HG03139 (cell line): ENCODE data around the gene CIBAR2.
A peak's percentile ranks its signal among the peaks of the same experiment; 100 is the strongest.
"Not testable (repeated sequence)": the region's sequence is repeated elsewhere in the genome, so short reads cannot be mapped to it uniquely, and the experiment has no call there.

Source experiments
- ATAC-seq: cut with Tn5 transposase; IDR thresholded peaks from one replicate; pipeline ENCODE4 v1.9.1; 2021; ENCODE audit not compliant: unreplicated experiment

The CIBAR2 gene

DNA sequence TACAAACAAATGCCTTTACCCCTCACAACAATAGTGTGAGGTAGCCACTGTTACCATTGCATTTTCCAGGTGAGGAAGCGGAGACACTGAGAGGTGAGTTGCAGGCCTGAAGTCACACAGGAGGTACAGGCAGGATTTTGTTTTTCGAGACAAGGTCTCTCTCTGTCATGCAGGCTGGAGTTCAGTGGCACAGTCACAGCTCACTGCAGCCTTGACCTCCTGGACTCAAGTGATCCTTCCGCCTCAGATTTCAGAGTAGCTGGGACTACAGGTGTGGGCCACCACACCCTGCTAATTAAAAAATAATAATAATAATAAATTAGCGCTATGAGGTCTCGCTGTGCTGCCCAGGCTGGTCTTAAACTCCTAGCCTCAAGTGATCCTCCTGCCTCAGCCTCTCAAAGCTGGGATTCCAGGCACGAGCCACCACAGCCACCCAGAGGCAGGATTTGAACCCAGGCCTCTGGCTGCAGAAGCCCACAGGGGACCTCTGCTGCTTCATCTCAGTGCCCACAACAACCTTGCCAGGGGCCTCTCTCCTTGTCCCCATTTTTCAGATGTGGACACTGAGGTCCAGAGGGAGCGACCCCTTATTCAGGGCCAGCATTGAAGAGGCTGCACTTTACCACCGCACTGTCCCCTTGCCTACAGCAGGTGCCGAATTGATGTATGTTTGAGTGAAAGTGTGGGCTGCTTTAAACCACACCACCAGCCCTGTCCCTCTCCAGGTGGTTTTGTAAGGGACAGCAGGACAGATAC lies 16.0 kb upstream of the CIBAR2 start:
- no peak for ATAC-seq

DNA sequence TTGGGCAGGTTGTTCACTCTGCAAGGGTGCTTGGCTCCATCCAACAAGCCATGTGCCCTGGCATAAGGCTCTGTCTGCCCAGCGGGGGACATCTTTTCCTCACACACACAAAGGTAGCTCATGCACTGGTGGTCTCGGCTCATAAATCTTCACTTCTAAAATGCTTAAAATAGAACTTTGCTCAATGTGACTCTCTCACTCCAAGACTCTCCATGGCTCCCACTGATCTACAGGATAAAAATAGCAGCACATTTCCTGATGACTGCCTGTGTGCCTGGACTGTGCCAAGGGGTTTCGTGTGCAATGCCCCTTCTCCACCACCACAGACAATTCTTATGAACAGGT lies 15.1 kb upstream of the CIBAR2 start:
- no peak for ATAC-seq

DNA sequence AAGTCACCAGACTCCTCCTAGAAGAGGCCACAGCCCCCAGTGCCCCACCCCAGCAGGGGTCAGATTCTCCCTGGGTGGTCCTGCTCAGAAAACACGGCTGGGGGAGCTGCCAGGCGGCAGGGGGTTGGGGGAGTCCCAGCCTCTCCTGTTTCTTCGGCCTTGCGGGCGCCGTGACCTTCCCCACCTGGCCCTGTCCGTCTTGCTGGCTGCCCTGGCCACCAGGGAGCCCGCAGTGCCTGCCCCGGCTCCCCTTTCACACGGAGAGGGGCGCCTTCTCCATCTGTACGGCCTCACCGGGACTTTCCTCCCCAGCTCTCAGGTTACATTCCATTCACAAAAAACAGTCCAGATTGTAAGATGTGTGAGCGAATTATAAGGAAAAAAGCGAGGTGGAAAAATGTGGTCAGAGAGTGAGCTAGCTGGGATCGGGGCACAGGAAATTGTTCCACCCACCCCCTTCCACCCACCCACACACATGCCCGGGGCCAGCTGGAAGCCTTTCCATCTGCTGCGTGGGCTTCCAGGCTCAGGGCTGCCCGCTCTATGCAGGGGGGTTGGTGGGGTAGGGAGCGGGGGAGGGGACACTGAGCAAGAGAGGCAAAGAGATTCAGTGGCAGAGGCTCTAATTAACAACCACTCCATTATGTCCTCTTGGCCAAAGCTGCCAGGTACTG lies 14.6 kb upstream of the CIBAR2 start:
- ATAC-seq: no peak

GRCh38 chr16:85126394-85126704 lies 14.1 kb upstream of the CIBAR2 start:
- no peak for ATAC-seq

DNA sequence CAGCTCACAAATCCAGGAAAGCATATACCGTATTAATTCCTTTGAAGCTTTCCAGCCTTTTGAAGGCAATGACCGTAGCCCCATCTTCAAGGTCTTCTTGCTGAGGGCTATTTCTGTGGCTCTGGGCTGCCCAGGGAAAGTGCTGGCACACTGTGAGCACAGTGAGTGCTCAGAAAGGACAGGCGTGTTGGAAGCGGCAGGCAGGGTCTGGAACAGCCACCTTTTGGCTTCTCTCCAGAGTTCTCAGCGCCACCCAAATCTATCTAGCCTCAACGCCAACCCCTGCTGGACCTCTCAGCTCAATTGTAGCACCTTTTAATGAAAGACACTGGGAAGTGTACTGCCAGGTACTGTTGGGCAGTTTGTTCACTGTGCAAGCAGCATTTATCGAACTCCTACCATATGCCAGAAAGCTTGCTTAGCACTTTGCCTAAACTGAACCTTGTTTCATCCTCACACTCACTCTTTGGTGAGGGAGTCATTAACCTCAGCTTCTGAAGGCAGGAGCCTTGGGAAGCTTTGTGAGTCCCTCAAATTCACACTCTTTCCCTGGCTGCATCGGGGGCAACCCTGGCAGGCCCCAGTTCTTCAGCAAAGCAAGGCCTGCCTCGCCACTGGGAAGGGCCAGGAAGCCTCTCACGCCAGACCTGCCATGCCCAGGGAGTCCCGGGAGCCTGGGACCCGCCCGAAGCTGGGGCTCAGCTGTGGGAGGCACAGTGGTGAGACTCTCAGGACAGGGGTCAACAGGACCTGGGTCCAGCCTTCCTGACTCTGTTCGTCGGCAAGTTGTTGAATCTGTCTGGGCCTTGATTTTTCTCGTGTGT lies 13.5 kb upstream of the CIBAR2 start:
- no peak for ATAC-seq

- no peak for ATAC-seq
These were observed 12.5 kb upstream of the CIBAR2 start for GRCh38 chr16:85124636-85125346.

DNA sequence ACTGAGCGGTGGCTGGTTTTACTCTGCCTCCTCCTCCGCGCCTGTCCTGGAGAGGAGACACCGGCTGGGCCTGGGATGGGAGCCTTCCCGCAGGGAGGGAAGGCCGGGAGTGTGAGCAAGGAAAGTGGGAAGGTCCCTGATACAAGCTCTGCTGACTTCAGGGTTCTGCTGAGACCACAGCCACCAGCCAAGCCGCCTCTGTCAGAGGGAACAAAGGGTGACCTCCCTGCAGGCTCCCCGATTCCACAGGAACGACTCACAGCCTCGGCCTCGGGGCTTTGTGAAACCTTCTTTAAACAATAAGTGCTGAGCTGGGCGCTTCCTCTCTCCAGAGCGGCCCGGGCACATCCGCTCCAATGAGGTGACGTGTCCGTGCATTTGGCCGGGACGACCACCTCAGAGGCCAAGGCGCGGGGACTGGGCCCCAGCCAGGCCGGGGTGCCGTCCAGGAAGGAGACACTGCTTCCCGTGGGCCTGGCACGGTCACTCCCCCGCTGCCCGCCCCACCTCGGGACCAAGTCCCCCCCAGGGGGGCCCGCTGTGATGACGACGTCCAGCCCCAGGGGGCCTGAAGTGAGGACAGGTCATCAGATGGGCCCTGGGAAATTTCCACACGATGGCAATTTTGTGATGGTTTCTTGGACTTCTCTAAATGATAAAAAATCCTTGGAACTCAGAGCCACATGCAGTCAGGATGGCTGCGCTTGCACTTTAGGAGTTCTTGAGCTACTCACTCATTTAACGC lies 11.8 kb upstream of the CIBAR2 start:
- ATAC-seq: no peak

- ATAC-seq: not testable (repeated sequence)
These were observed 11.2 kb upstream of the CIBAR2 start for GRCh38 chr16:85123441-85123840.

GRCh38 chr16:85120006-85120340 lies 7.7 kb upstream of the CIBAR2 start:
- ATAC-seq: no peak

DNA sequence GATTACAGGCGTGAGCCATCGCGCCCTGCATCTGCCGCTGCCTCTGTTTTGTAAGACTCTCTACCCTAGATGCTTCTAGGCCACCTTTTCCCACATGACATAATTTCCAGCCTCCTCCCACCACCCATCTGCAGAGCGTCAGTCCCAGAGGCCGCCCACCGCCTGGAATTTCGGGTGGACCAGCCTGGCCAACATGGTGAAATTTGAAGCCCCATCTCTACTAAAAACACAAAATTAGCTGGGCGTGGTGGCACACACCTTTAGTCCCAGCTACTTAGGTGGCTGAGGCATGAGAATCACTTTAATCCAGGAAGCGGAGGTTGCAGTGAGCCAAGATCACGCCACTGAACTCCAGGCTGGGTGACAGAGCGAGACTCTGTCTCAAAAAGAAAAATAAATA lies 5.1 kb upstream of the CIBAR2 start:
- no peak for ATAC-seq

DNA sequence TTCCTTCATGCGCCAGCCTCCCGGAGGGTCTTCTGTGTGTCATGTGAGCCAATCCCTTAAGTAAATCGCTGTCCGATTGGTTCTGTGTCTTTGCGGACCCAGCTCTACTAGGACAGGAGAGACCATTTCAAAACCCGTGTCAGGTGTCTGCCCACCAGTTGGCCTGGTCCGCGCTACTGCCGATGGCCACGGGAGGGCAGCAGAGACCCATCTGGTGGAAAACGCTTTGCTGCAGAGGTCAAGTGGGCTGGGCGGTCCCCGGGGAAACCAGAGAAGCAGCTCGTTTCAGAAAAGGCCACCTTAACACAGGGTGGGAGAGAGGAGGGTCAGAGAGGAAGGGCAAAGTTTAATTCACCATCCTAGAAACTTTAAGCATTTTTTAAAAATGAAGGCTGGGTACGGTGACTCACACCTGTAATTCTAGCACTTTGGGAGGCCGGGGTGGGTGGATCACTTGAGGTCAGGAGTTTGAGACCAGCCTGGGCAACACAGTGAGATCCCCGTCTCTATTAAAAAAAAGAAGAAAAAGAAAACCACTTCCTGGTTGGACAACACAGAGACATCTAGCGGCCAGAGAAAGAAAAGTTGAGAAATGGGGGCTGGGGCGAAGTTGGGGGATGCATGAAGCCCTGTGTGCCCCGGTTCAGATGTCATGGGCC lies 2.8 kb upstream of the CIBAR2 start:
- ATAC-seq: no peak

DNA sequence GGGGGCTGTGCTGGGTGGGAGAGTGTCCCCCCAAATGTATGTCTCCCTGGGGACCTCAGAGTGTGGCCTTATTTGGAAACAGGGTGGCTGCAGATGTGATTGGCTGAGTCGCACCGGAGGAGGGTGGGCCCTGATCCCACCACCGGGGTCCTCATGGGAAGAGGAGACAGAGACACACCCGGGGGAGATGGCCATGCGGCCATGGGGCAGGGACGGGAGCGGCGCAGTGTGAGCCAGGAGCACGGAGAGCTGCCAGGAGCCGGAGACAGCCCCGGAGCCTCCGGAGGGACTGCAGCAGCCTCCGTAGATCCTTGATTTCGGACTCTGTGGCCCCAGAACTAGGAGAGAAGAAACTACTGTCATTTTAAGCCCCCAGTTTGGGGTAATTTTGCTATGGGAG lies 1.6 kb upstream of the CIBAR2 start:
- no peak for ATAC-seq

- ATAC-seq: no peak
These were observed 979 bp upstream of the CIBAR2 start for GRCh38 chr16:85113168-85113733.

GRCh38 chr16:85111184-85111583 lies 1.1 kb downstream of the CIBAR2 start:
- ATAC-seq: no peak

GRCh38 chr16:85110105-85110504 lies 2.2 kb downstream of the CIBAR2 start:
- no peak for ATAC-seq

DNA sequence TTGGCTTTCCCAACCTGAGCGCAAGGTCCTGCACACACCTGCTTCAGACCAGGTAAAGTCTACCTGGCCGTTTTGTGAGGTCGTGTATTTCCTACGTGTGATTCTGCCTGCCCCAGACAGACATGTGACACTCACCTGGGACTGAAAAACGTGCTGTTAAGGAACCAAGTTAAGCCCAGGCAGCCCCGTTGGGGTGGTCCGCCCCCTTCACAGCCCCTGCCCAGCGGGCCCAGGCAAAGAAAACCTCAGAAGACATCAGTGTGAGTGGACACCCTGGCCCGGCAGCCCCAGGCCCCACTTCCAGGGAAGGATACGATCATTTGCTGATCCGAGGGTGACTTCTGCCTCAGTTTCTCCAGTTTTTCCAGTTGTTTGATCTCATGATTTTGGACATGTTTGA lies 4.7 kb downstream of the CIBAR2 start:
- no peak for ATAC-seq

DNA sequence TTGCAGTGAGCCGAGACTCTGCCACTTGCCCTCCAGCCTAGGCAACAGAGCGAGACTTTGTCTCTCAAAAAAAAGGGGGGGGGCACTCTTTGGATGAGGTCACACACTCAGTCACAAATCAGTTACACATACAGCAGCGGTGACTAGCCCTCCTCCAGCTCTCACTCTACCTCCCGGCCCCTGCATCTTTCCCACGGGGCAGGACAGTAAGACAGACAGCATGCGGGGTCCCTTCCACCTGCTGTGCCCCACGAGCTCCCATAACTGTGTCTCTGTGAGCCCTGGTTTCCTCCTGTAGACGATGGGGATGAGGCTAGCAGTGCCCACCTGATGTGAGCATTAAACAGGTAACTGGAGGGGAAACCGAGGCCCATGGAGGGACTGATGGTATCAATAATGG lies 5.2 kb downstream of the CIBAR2 start:
- ATAC-seq: no peak

DNA sequence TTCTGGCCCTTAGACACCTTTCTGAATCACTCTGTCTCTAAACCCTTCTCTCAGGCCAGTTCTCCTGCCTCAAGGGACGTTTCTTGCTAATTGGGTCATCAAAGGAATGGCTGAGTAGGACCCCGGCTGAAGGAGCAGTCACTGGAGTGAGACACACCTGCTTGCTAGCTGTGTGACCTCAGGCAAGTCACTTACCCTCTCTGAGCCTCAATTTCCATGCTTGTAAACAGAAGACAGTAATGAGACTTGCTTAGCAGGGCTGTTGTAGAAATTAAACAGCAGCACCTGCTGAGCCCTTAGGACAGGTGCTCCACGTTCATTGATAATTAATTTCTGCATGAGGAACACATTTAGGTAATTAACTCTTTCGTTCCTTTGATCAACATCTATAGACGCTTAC lies 6.8 kb downstream of the CIBAR2 start:
- ATAC-seq: no peak

- ATAC-seq: peak; percentile 60
These were observed 7.4 kb downstream of the CIBAR2 start for GRCh38 chr16:85104821-85105391.

GRCh38 chr16:85104147-85104546 lies 8.1 kb downstream of the CIBAR2 start:
- no peak for ATAC-seq
